Ovary (tissue), 9 donors: ENCODE results near the gene ZCCHC14. TPM values are rescaled to one million over a fixed set of nuclear protein-coding genes. Genes with fewer than 3 reads are reported as not detected.

Experiments
- DNase-seq, 5 donors: peaks; one replicate each; pipeline ENCODE4 v3.0.0-alpha.2; 2019 to 2020
- H3K27ac ChIP-seq, 2 donors: fragments of 200-600 bp; one replicate each; pipeline versions ENCODE4 v1.5.1 to v1.8.0; 2019 to 2022
- H3K27me3 ChIP-seq: fragments of 200-600 bp; one replicate; pipeline ENCODE4 v1.8.0; 2022
- H3K36me3 ChIP-seq: fragments of 200-600 bp; sonication (generic); one replicate; pipeline ENCODE4 v1.5.1; 2019
- H3K4me1 ChIP-seq: one replicate; pipeline ENCODE4 v1.8.1; 2013; ENCODE audit warnings: mild to moderate bottlenecking, moderate library complexity; ENCODE audit not compliant: insufficient read depth
- H3K4me3 ChIP-seq: fragments of 200-600 bp; sonication (generic); one replicate; pipeline ENCODE4 v1.5.1; 2017
- H3K9me3 ChIP-seq, 2 donors: fragments of 200-600 bp in 1 of 2; sonication (generic) in 1 of 2; one replicate each; pipeline versions ENCODE4 v1.5.1 to v1.8.1; 2013 to 2019; ENCODE audit warnings: mild to moderate bottlenecking in 1 of 2, moderate library complexity in 1 of 2
- CTCF ChIP-seq, 3 donors: fragments of 450-650 bp in 2 of 3; fragments of 200-600 bp in 1 of 3; IDR thresholded peaks; one replicate each; pipeline versions ENCODE4 v1.5.1 to v1.8.0; 2016 to 2022; ENCODE audit warnings: antibody characterized with exemption in 3 of 3, mild to moderate bottlenecking in 1 of 3
- EP300 ChIP-seq: sonication (generic); formaldehyde crosslinking; IDR thresholded peaks from one replicate; pipeline ENCODE4 v1.6.1; 2017; ENCODE audit warnings: antibody characterized with exemption
- POLR2A ChIP-seq: fragments of 450-650 bp; IDR thresholded peaks from one replicate; pipeline ENCODE4 v1.6.1; 2017; ENCODE audit warnings: antibody characterized with exemption, mild to moderate bottlenecking, moderate library complexity
- WGBS, 3 donors: extraction: QIAGEN DNeasy Blood & Tissue Kit in 1 of 3; methylation state at CpG; one replicate each; pipeline versions ENCODE4 v1.1.5 to v1.1.7; 2013 to 2017; 5-methylcytosine and 5-hydroxymethylcytosine counted together
- intact Hi-C, 4 donors: fragments of 100-400 bp; cut with DNase I; formaldehyde crosslinking; loops; one replicate each; pipeline versions ENCODE4 v1.11.0 to v1.15.1; 2022 to 2023
- polyA plus RNA-seq, 2 donors: library from polyadenylated mRNA; stranded (reverse); fragments of 200-250 nt in 1 of 2; fragments of 350-450 nt in 1 of 2; fragmentation: Illumina TruSeq in 1 of 2; extraction: RNeasy Lipid Tissue Mini Kit (QIAGEN cat#74804) in 1 of 2; gene quantifications; one replicate each; pipeline ENCODE4 v1.2.3, GENCODE V29; 2013 to 2014
- total RNA-seq, 7 donors: library from RNA; depleted of rRNA in 2 of 7; stranded (reverse); fragments of >200 nt in 2 of 7; fragmentation: NEBNext Ultra II Directional in 3 of 7; extraction: Animal tissue kit (Norgen Biotek cat#: 25700) in 3 of 7; gene quantifications; one replicate each; pipeline versions ENCODE4 v1.1.0 to v1.2.4, GENCODE V29; 2016 to 2023
- donor health status: DM: no; HTN: no; CAD: no; lungs with moderate emphysema.
- donor health status: DM: no; HTN: no; CAD: no.
- donor health status: Bipolar disorder and iron deficiency.
- donor health status: DM: yes; HTN: yes; CAD: no.
- donor health status: DM: no; HTN: no; CAD: no.
- donor health status: DM: yes; HTN: yes; CAD: no.

Gene ZCCHC14
- total and polyA plus RNA-seq, 9 donors, result 16.1 to 37.6 (median 31.0) TPM

GRCh38 chr16:87393680-87394055, 99.2 kb downstream of the ZCCHC14 start:
- TF ChIP-seq EP300, result no peak
- no peak for TF ChIP-seq CTCF (IDR thresholded peaks at IDR 0.05)
- TF ChIP-seq POLR2A, result no peak
- WGBS, 3 donors, result 70 to 83% (median 75%) methylated on average over 6 of the region's 6 CpGs
- H3K4me1 ChIP-seq, result peaks cover 3% of the 10 kb centered on the region
- intact Hi-C loops, result loop anchor here in 2 of 4 donors (5.0 kb wide), 2 partner anchors 76 to 244 kb away; partner anchors contain the start of gene C16orf95 (in 1 of the 2)
- H3K9me3 ChIP-seq, result no peaks in the 10 kb centered on the region
- H3K27ac ChIP-seq, result no peak overlapping the region
- H3K36me3 ChIP-seq, result no peaks in the 10 kb centered on the region
- peak in 1 of 5 donors; percentile 18 for DNase-seq
- no peaks in the 10 kb centered on the region for H3K27me3 ChIP-seq
- H3K4me3 ChIP-seq, result peak overlapping the region; percentile 88

GRCh38 chr16:87392821-87393679, 99.8 kb downstream of the ZCCHC14 start:
- H3K4me1 ChIP-seq, result peaks cover 3% of the 10 kb centered on the region

GRCh38 chr16:87391950-87392820, 100.6 kb downstream of the ZCCHC14 start, which contains the start of gene MAP1LC3B:
Gene MAP1LC3B (plus strand): TSS chr16:87392336. CDS start chr16:87392428, 92 bp downstream.
- 0 to 1% (median 0%) methylated on average over 39 to 113 of the region's 113 CpGs for WGBS, 3 donors
- peak within 1 kb of the TSS; percentile 88 for H3K4me3 ChIP-seq
- H3K27ac ChIP-seq, result peak within 1 kb of the TSS; percentile 97
- H3K9me3 ChIP-seq, result no peaks in the 10 kb centered on the region
- peak; percentile 40 for TF ChIP-seq EP300
- peak; percentile 98 for TF ChIP-seq POLR2A
- TF ChIP-seq CTCF (IDR thresholded peaks at IDR 0.05), result peak in 2 of 3 donors; percentile 21 to 24
- H3K27me3 ChIP-seq, result no peaks in the 10 kb centered on the region
- intact Hi-C loops, result loop anchor here in 2 of 4 donors (5.0 kb wide), 2 partner anchors 75 to 245 kb away; partner anchors contain the start of gene C16orf95 (in 1 of the 2)
- peak; percentile 96 to 100 (median 98) for DNase-seq
- H3K36me3 ChIP-seq, result no peaks in the 10 kb centered on the region
- H3K4me1 ChIP-seq, result peaks cover 8% of the 10 kb centered on the region

More at GRCh38 chr16:87392821-87393679, 99.8 kb downstream of the ZCCHC14 start:
- Histone ChIP-seq H3K4me3 (peak overlapping the region; percentile 88), H3K36me3 (no peaks in the 10 kb centered on the region), H3K9me3 (no peaks in the 10 kb centered on the region), H3K27ac (peak overlapping the region; percentile 77 to 83), H3K27me3 (no peaks in the 10 kb centered on the region)
- WGBS, 3 donors, result 0 to 1% (median 1%) methylated on average over 49 to 53 of the region's 53 CpGs
- intact Hi-C loops, result loop anchor here in 2 of 4 donors (5.0 kb wide), 2 partner anchors 76 to 244 kb away; partner anchors contain the start of gene C16orf95 (in 1 of the 2)
- DNase-seq, result peak; percentile 48 to 70 (median 66)
- TF ChIP-seq POLR2A (peak; percentile 26), CTCF (IDR thresholded peaks at IDR 0.05) (peak in 1 of 3 donors; percentile 25), EP300 (no peak)
